Fibroblast of gingiva (primary cell): Measurements from ENCODE around the gene TNFRSF8.
A peak's percentile ranks its signal among the peaks of the same experiment; 100 is the strongest.

ENCODE experiments used
- DNase-seq: peaks from one replicate; pipeline ENCODE4 v3.0.0-alpha.2; 2011; ENCODE audit warnings: low read depth

Gene TNFRSF8

GRCh38 chr1:12159816-12160215 lies 96.7 kb downstream of the TNFRSF8 start:
- no peak for DNase-seq

GRCh38 chr1:12161324-12161661 lies 98.2 kb downstream of the TNFRSF8 start:
- no peak for DNase-seq

- peak; percentile 76 for DNase-seq
Observed at GRCh38 chr1:12161662-12162458, 98.8 kb downstream of the TNFRSF8 start.

- DNase-seq = no peak
Observed at GRCh38 chr1:12162459-12163137, 99.5 kb downstream of the TNFRSF8 start.

- DNase-seq = no peak
Observed at GRCh38 chr1:12163210-12163609, 100.1 kb downstream of the TNFRSF8 start.

GRCh38 chr1:12164210-12164609 lies 101.1 kb downstream of the TNFRSF8 start:
- no peak for DNase-seq

- DNase-seq = no peak
Observed at GRCh38 chr1:12165342-12165741, 102.2 kb downstream of the TNFRSF8 start.

- DNase-seq = peak; percentile 31
Observed at GRCh38 chr1:12166834-12167492, 103.9 kb downstream of the TNFRSF8 start, which contains the start of gene TNFRSF1B. TSS of gene TNFRSF1B (plus strand) at chr1:12166991. CDS start at chr1:12167092, 101 bp downstream.

- no peak for DNase-seq
Observed at GRCh38 chr1:12167493-12168429, 104.7 kb downstream of the TNFRSF8 start.

GRCh38 chr1:12168451-12169160 lies 105.5 kb downstream of the TNFRSF8 start:
- DNase-seq = no peak

- DNase-seq = no peak
Observed at GRCh38 chr1:12169442-12170135, 106.5 kb downstream of the TNFRSF8 start.

- DNase-seq = no peak
Observed at GRCh38 chr1:12170263-12170671, 107.2 kb downstream of the TNFRSF8 start.

GRCh38 chr1:12171206-12172041 lies 108.3 kb downstream of the TNFRSF8 start:
- DNase-seq = no peak

GRCh38 chr1:12172042-12172851 lies 109.1 kb downstream of the TNFRSF8 start:
- no peak for DNase-seq

- no peak for DNase-seq
Observed at GRCh38 chr1:12173041-12173509, 110.0 kb downstream of the TNFRSF8 start.

GRCh38 chr1:12173631-12174121 lies 110.6 kb downstream of the TNFRSF8 start:
- no peak for DNase-seq

GRCh38 chr1:12174924-12175810 lies 112.1 kb downstream of the TNFRSF8 start:
- no peak for DNase-seq
